Measurements from ENCODE around the gene OTULINL. TPM values are rescaled to one million over a fixed set of nuclear protein-coding genes. Genes with fewer than 3 reads are reported as not detected.
"Not testable (repeated sequence)": the region's sequence is repeated elsewhere in the genome, so short reads cannot be mapped to it uniquely, and the experiment has no call there.

Gene OTULINL
- total RNA-seq, 5 donors from 2014 or later (not counting 1 experiment from before 2014, with no cell fraction given): 30.0 to 50.1 (median 32.6) TPM

- no peaks in the 10 kb centered on the region for H3K4me1 ChIP-seq (ENCODE audit: control insufficient read depth in 1 of 2, extremely low read depth in 1 of 2, insufficient read depth in 2 of 2, low read length in 2 of 2)
- no peak for DNase-seq
- Mint-ChIP-seq H3K9me3 (peaks cover 0 to 4% (median 0%) of the 10 kb centered on the region in 3 donors), H3K4me1 (peaks cover 5 to 7% (median 6%) of the 10 kb centered on the region in 3 donors), H3K27ac (no peak overlapping the region), H3K27me3 (peaks cover 4 to 13% of the 10 kb centered on the region in 2 donors), H3K4me3 (no peak overlapping the region), H3K36me3 (no peaks in the 10 kb centered on the region)
- no peaks in the 10 kb centered on the region for H3K9me3 ChIP-seq
- H3K36me3 ChIP-seq (ENCODE audit: control insufficient read depth in 2 of 2, extremely low read depth in 1 of 2, insufficient read depth in 1 of 2, low read length in 1 of 2): no peaks in the 10 kb centered on the region
- ChIA-PET CTCF (interaction anchor here in 1 of 2 donors (0.5 kb wide), 1 partner anchor 35 kb away, joined by 7 read pairs; no protein-coding TSS in a partner anchor), POLR2A (no interaction called here)
- no peak overlapping the region for H3K4me3 ChIP-seq (ENCODE audit: control insufficient read depth in 1 of 2, extremely low read depth in 1 of 2, low read length in 1 of 2)
- ATAC-seq (replicated peaks in 1 of 4): no peak
- 93% methylated on average over 3 of the region's 3 CpGs for WGBS (ENCODE audit: insufficient coverage)
- no peak overlapping the region for H3K27ac ChIP-seq (ENCODE audit: low read length)
- peaks cover 0 to 6% of the 10 kb centered on the region in 2 experiments for H3K27me3 ChIP-seq (replicated peaks in 1 of 2; ENCODE audit: control insufficient read depth in 2 of 2, extremely low read depth in 1 of 2, insufficient read depth in 2 of 2, low read length in 1 of 2)
These were observed 30.4 kb upstream of the OTULINL start for GRCh38 chr5:14551211-14551610.

- no peaks in the 10 kb centered on the region for H3K4me1 ChIP-seq (ENCODE audit: control insufficient read depth in 1 of 2, extremely low read depth in 1 of 2, insufficient read depth in 2 of 2, low read length in 2 of 2)
- WGBS (ENCODE audit: insufficient coverage): no CpG with 5 or more reads among the region's 1 CpG
- H3K27ac ChIP-seq (ENCODE audit: low read length): no peak overlapping the region
These were observed 29.6 kb upstream of the OTULINL start for GRCh38 chr5:14552017-14552416.

DNA sequence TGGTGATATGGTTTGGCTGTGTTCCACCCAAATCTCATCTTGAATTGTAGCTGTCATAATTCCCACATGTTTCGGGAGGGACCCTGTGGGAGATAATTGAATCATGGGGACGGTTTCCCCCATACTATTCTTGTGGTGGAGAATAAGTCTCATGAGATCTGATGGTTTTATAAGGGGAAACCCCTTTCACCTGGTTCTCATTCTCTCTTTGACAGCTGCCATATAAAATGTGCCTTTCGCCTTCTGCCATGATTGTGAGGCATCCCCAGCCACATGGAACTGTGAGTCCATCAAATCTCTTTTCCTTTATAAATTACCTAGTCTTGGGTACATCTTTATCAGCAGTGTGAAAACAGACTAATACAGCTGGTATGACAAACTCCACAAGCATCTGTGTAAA is 27.3 kb upstream of the OTULINL start:
- H3K27ac Mint-ChIP-seq; H3K27ac ChIP-seq (ENCODE audit: low read length); CTCF ChIA-PET; H3K9me3 ChIP-seq; H3K36me3 ChIP-seq (ENCODE audit: control insufficient read depth in 2 of 2, extremely low read depth in 1 of 2, insufficient read depth in 1 of 2, low read length in 1 of 2); H3K4me1 ChIP-seq (ENCODE audit: control insufficient read depth in 1 of 2, extremely low read depth in 1 of 2, insufficient read depth in 2 of 2, low read length in 2 of 2); H3K27me3 Mint-ChIP-seq; DNase-seq; ATAC-seq (replicated peaks in 1 of 4); H3K4me3 ChIP-seq (ENCODE audit: control insufficient read depth in 1 of 2, extremely low read depth in 1 of 2, low read length in 1 of 2); H3K4me3 Mint-ChIP-seq; H3K27me3 ChIP-seq (replicated peaks in 1 of 2; ENCODE audit: control insufficient read depth in 2 of 2, extremely low read depth in 1 of 2, insufficient read depth in 2 of 2, low read length in 1 of 2); H3K9me3 Mint-ChIP-seq; H3K36me3 Mint-ChIP-seq: not testable (repeated sequence)
- no CpG with 5 or more reads among the region's 3 CpGs for whole genome bisulfite sequencing (ENCODE audit: insufficient coverage)
- peaks cover 9 to 14% (median 11%) of the 10 kb centered on the region in 3 donors for H3K4me1 Mint-ChIP-seq
- POLR2A ChIA-PET: interaction anchor here in 1 of 2 donors (0.6 kb wide), 1 partner anchor 106 kb away, joined by 3 read pairs; no protein-coding TSS in a partner anchor

More at GRCh38 chr5:14552017-14552416, 29.6 kb upstream of the OTULINL start:
- Mint-ChIP-seq H3K27ac (no peak overlapping the region), H3K9me3 (peaks cover 0 to 4% (median 0%) of the 10 kb centered on the region in 3 donors), H3K4me1 (peaks cover 5 to 7% (median 6%) of the 10 kb centered on the region in 3 donors), H3K27me3 (peaks cover 4 to 13% of the 10 kb centered on the region in 2 donors), H3K36me3 (no peaks in the 10 kb centered on the region), H3K4me3 (no peak overlapping the region)
- H3K36me3 ChIP-seq (ENCODE audit: control insufficient read depth in 2 of 2, extremely low read depth in 1 of 2, insufficient read depth in 1 of 2, low read length in 1 of 2): no peaks in the 10 kb centered on the region
- ATAC-seq (replicated peaks in 1 of 4): no peak
- H3K27me3 ChIP-seq (replicated peaks in 1 of 2; ENCODE audit: control insufficient read depth in 2 of 2, extremely low read depth in 1 of 2, insufficient read depth in 2 of 2, low read length in 1 of 2): peaks cover 0 to 6% of the 10 kb centered on the region in 2 experiments
- no peak for DNase-seq
- H3K4me3 ChIP-seq (ENCODE audit: control insufficient read depth in 1 of 2, extremely low read depth in 1 of 2, low read length in 1 of 2): no peak overlapping the region
- ChIA-PET CTCF (no interaction called here), POLR2A (no interaction called here)
- H3K9me3 ChIP-seq: no peaks in the 10 kb centered on the region

DNA sequence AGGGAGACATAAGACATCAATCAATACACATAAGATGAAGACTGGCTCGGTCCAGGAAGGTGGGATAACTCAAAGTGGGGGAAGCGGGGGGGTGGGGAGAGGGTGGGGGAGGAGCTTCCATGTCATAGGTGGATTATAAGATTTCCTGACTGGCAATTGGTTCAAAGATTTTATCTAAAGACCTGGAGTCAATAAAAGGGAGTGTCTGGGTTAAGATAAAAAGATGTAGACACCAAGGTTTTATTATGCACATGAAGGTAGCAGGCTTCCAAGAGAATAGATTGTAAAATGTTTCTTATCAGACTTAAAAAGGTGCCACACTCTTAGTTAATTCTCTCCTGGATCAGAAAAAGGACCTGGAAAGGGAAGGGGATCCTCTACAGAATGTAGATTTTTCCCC is 25.6 kb upstream of the OTULINL start:
- Mint-ChIP-seq H3K4me1 (peaks cover 19 to 27% (median 19%) of the 10 kb centered on the region in 3 donors), H3K36me3 (no peaks in the 10 kb centered on the region), H3K9me3 (peaks cover 0 to 4% (median 0%) of the 10 kb centered on the region in 3 donors), H3K4me3 (no peak overlapping the region), H3K27ac (no peak overlapping the region), H3K27me3 (peaks cover 4 to 8% of the 10 kb centered on the region in 2 donors)
- H3K27me3 ChIP-seq (replicated peaks in 1 of 2; ENCODE audit: control insufficient read depth in 2 of 2, extremely low read depth in 1 of 2, insufficient read depth in 2 of 2, low read length in 1 of 2): peaks cover 0 to 10% of the 10 kb centered on the region in 2 experiments
- H3K9me3 ChIP-seq: no peaks in the 10 kb centered on the region
- no peak overlapping the region for H3K27ac ChIP-seq (ENCODE audit: low read length)
- H3K4me1 ChIP-seq (ENCODE audit: control insufficient read depth in 1 of 2, extremely low read depth in 1 of 2, insufficient read depth in 2 of 2, low read length in 2 of 2): peaks cover 8 to 19% of the 10 kb centered on the region in 2 experiments
- H3K4me3 ChIP-seq (ENCODE audit: control insufficient read depth in 1 of 2, extremely low read depth in 1 of 2, low read length in 1 of 2): no peak overlapping the region
- CTCF ChIA-PET: no interaction called here
- ATAC-seq (replicated peaks in 1 of 4) (no peak), DNase-seq (no peak)
- POLR2A ChIA-PET: interaction anchor here in 1 of 2 donors (0.6 kb wide), 1 partner anchor 17 kb away, joined by 10 read pairs; no protein-coding TSS in a partner anchor
- WGBS (ENCODE audit: insufficient coverage): 80% methylated on average over 1 of the region's 2 CpGs
- no peaks in the 10 kb centered on the region for H3K36me3 ChIP-seq (ENCODE audit: control insufficient read depth in 2 of 2, extremely low read depth in 1 of 2, insufficient read depth in 1 of 2, low read length in 1 of 2)

DNA sequence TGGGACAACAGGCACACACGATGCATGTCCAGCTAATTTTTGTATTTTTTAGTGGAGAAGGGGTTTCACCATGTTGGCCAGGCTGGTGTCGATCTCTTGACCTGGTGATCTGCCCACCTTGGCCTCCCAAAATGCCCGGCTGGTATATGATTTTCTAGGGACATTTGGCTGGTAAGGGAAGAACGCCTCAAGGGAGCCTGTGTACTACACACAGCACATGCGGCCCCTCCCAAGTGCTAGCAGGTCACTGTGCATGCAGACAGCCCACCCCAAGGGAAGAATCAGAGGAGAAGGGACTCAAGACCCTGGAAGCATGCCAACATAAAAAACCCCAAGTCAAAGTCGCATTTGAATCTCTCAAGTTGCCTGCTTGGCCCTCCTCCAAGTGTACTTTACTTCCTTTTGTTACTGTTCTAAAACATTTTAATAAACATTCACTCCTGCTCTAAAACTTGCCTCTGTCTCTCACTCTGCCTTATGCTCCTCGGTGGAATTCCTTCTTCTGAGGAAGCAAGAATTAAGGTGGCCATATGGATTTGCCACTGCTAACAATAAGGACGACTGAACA is 24.3 kb upstream of the OTULINL start:
- Histone ChIP-seq H3K4me3 (ENCODE audit: control insufficient read depth in 1 of 2, extremely low read depth in 1 of 2, low read length in 1 of 2) (no peak overlapping the region), H3K9me3 (no peaks in the 10 kb centered on the region), H3K27ac (ENCODE audit: low read length) (no peak overlapping the region), H3K4me1 (ENCODE audit: control insufficient read depth in 1 of 2, extremely low read depth in 1 of 2, insufficient read depth in 2 of 2, low read length in 2 of 2) (peaks cover 8 to 19% of the 10 kb centered on the region in 2 experiments), H3K27me3 (replicated peaks in 1 of 2; ENCODE audit: control insufficient read depth in 2 of 2, extremely low read depth in 1 of 2, insufficient read depth in 2 of 2, low read length in 1 of 2) (peaks cover 0 to 10% of the 10 kb centered on the region in 2 experiments), H3K36me3 (ENCODE audit: control insufficient read depth in 2 of 2, extremely low read depth in 1 of 2, insufficient read depth in 1 of 2, low read length in 1 of 2) (no peaks in the 10 kb centered on the region)
- ATAC-seq (replicated peaks in 1 of 4) (no peak), DNase-seq (no peak)
- Mint-ChIP-seq H3K27me3 (peaks cover 4 to 8% of the 10 kb centered on the region in 2 donors), H3K4me3 (no peak overlapping the region), H3K9me3 (peaks cover 0 to under 1% (median 0%) of the 10 kb centered on the region in 3 donors), H3K4me1 (peaks cover 21 to 27% (median 21%) of the 10 kb centered on the region in 3 donors), H3K27ac (no peak overlapping the region), H3K36me3 (no peaks in the 10 kb centered on the region)
- ChIA-PET POLR2A (no interaction called here), CTCF (interaction anchor here in 1 of 2 donors (0.7 kb wide), 2 partner anchors 123 to 142 kb away, joined by 3 to 6 read pairs; no protein-coding TSS in a partner anchor)
- WGBS (ENCODE audit: insufficient coverage): 72% methylated on average over 6 of the region's 8 CpGs

DNA sequence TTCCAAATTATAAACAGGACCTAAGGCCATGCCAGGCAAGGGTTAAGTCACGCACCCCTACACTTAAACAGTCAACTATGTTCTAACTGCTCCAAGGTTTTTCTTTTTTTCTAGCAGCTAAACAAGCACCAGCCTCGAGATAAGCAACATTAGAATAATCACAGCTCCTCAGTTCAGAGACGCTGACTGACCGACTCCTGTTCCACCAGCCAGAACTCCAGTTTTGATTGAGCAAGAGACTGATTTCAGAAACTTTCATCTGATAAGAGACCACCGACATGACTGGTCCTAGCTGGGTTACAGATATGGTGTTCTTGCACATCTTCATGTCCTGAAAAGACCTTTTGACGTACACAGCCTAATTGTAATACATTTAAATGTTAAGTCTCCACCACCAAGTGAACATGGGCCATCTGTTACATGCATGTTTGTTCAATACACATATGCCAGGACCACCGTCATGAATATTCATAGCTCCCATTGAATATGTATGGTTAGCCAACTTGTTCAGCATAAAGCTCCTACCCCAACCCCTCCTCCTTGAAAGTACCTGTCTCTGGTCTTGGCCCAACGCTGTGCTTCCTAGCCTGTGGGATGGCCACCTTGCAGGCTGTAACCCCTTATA is 23.7 kb upstream of the OTULINL start:
- Histone ChIP-seq H3K4me1 (ENCODE audit: control insufficient read depth in 1 of 2, extremely low read depth in 1 of 2, insufficient read depth in 2 of 2, low read length in 2 of 2) (peaks cover 8 to 19% of the 10 kb centered on the region in 2 experiments), H3K27ac (ENCODE audit: low read length) (no peak overlapping the region), H3K9me3 (no peaks in the 10 kb centered on the region), H3K36me3 (ENCODE audit: control insufficient read depth in 2 of 2, extremely low read depth in 1 of 2, insufficient read depth in 1 of 2, low read length in 1 of 2) (no peaks in the 10 kb centered on the region), H3K4me3 (ENCODE audit: control insufficient read depth in 1 of 2, extremely low read depth in 1 of 2, low read length in 1 of 2) (no peak overlapping the region), H3K27me3 (replicated peaks in 1 of 2; ENCODE audit: control insufficient read depth in 2 of 2, extremely low read depth in 1 of 2, insufficient read depth in 2 of 2, low read length in 1 of 2) (peaks cover 0 to 10% of the 10 kb centered on the region in 2 experiments)
- DNase-seq (no peak), ATAC-seq (replicated peaks in 1 of 4) (no peak)
- 93% methylated on average over 5 of the region's 8 CpGs for WGBS (ENCODE audit: insufficient coverage)
- Mint-ChIP-seq H3K4me1 (peaks cover 21 to 27% (median 21%) of the 10 kb centered on the region in 3 donors), H3K27me3 (peaks cover 2 to 8% of the 10 kb centered on the region in 2 donors), H3K9me3 (no peaks in the 10 kb centered on the region), H3K36me3 (no peaks in the 10 kb centered on the region), H3K27ac (no peak overlapping the region), H3K4me3 (no peak overlapping the region)
- POLR2A ChIA-PET: no interaction called here
- CTCF ChIA-PET: no interaction called here

All from T-cell (primary cell).